ENCODE results near the gene HSDL2. TPM values are rescaled to one million over a fixed set of nuclear protein-coding genes. Genes with fewer than 3 reads are reported as not detected.

Gene HSDL2
- total and polyA plus RNA-seq, 2 of the 4 experiments (the other 2 are of a cell fraction): 17.7 to 65.8 TPM

DNA sequence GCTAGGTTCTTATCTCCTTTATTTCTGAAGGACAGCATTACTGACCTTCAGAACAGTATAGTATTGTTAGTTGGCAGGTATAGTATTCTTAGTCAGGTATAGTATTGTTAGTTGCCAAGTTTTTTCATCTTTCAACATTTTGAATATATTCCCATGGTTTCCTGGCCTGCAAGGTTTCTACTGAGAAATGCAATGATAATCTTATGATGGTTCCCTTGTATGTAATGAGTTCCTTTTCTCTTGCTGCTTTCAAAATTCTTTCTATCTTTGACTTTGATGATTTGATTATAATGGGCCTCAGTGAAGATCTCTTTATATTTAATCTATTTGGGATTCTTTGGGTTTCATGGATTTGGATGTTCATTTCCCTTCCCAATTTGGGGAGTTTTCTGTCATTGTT lies 12.4 kb upstream of the HSDL2 start:
- H4K8ac ChIP-seq (ENCODE audit: low read depth in 2 of 2, low read length in 2 of 2): no peak overlapping the region
- DNase-seq (no peak), ATAC-seq (ENCODE audit: low read depth) (no peak)
- TF ChIP-seq, protein P1, sequence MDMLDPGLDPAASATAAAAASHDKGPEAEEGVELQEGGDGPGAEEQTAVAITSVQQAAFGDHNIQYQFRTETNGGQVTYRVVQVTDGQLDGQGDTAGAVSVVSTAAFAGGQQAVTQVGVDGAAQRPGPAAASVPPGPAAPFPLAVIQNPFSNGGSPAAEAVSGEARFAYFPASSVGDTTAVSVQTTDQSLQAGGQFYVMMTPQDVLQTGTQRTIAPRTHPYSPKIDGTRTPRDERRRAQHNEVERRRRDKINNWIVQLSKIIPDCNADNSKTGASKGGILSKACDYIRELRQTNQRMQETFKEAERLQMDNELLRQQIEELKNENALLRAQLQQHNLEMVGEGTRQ (IDR thresholded peaks at IDR 0.05; ENCODE audit: low read depth, low read length): no peak
- H3K9ac ChIP-seq (ENCODE audit: low read depth, low read length): no peak overlapping the region
- H3K4me3 ChIP-seq (ENCODE audit: insufficient read depth, low read depth, low read length): no peak overlapping the region
- no peak overlapping the region for H2AFZ ChIP-seq (replicated peaks; ENCODE audit: low read length, poor library complexity)
- no peak overlapping the region for H2BK15ac ChIP-seq (ENCODE audit: low read depth, low read length)
- CTCF ChIA-PET: interaction anchor here (0.7 to 1.1 kb wide), 2 partner anchors 281 to 361 kb away, joined by 3 read pairs; no protein-coding TSS in a partner anchor
- H2BK120ac ChIP-seq (ENCODE audit: low read depth, low read length): no peak overlapping the region
- no peak overlapping the region for H2BK20ac ChIP-seq (ENCODE audit: low read depth, low read length)
- in situ Hi-C loops (cut with MboI; ENCODE audit: low sequenced_read_pairs): no loop called here
- intact Hi-C loops (cut with micrococcal nuclease): no loop called here
- H3K27ac ChIP-seq (ENCODE audit: insufficient read depth, low read length): no peak overlapping the region
- no peaks in the 10 kb centered on the region; the same call in 1 of the 2 replicates for H3K9me3 ChIP-seq (ENCODE audit: control insufficient read depth, insufficient read depth, low read length)
- POLR2A ChIA-PET (ENCODE audit: unreplicated experiment): no interaction called here
- no peak overlapping the region for H3K18ac ChIP-seq (ENCODE audit: low read depth, low read length)
- H3K9me1 ChIP-seq (ENCODE audit: insufficient read depth, low read length): no peaks in the 10 kb centered on the region
- no peak overlapping the region for H3K4ac ChIP-seq (ENCODE audit: low read depth, low read length)
- H4K20me1 ChIP-seq (ENCODE audit: insufficient read depth, low read length): no peaks in the 10 kb centered on the region
- no peak overlapping the region for H4K5ac ChIP-seq (ENCODE audit: low read depth, low read length)
- H4K91ac ChIP-seq (ENCODE audit: insufficient read depth, low read depth, low read length): no peak overlapping the region
- H3K79me1 ChIP-seq (ENCODE audit: low read depth in 1 of 2, low read length in 2 of 2): no peaks in the 10 kb centered on the region
- H3K23ac ChIP-seq (ENCODE audit: low read depth, low read length): no peak overlapping the region
- no peak overlapping the region for H2BK5ac ChIP-seq (ENCODE audit: low read depth, low read length, poor library complexity, severe bottlenecking)
- no peaks in the 10 kb centered on the region for H3K36me3 ChIP-seq (ENCODE audit: control insufficient read depth, insufficient read depth, low read length)
- H2AK9ac ChIP-seq (replicated peaks; ENCODE audit: low read depth, low read length, poor library complexity): no peak overlapping the region
- H3K4me2 ChIP-seq (ENCODE audit: low read depth, low read length): no peak overlapping the region
- H2AK5ac ChIP-seq (ENCODE audit: low read depth, low read length): no peak overlapping the region
- dilution Hi-C loops (cut with HindIII; ENCODE audit: low sequenced_read_pairs, unreplicated experiment): no loop called here
- no TSS peak for BruUV-seq (replicated peaks)
- no peaks in the 10 kb centered on the region for H3K27me3 ChIP-seq (ENCODE audit: control insufficient read depth, insufficient read depth, low read length)
- H3K4me1 ChIP-seq (ENCODE audit: control insufficient read depth, insufficient read depth, low read length): no peaks in the 10 kb centered on the region
- no peak overlapping the region for H3K14ac ChIP-seq (replicated peaks; ENCODE audit: low read depth, low read length)
- no peak overlapping the region for H3K56ac ChIP-seq (ENCODE audit: extremely low read depth, insufficient read depth, low read length)
